Chondrocyte (in vitro differentiated cells): Measurements from ENCODE around the gene CAPN5. TPM values are rescaled to one million over a fixed set of nuclear protein-coding genes. Genes with fewer than 3 reads are reported as not detected.

Source experiments
- DNase-seq: peaks from one replicate; pipeline ENCODE4 v3.0.0; 2021; ENCODE audit warnings: mixed read lengths, low spot score
- H3K27ac Mint-ChIP-seq: one replicate; pipeline ENCODE4 v1.8.0; 2021; ENCODE audit warnings: mild to moderate bottlenecking, moderate library complexity, mixed read lengths; ENCODE audit not compliant: unreplicated experiment
- H3K27me3 Mint-ChIP-seq: 2 replicates; pipeline ENCODE4 v1.8.0; 2021; ENCODE audit warnings: low read depth, mixed read lengths
- H3K36me3 Mint-ChIP-seq: 2 replicates; pipeline ENCODE4 v1.8.0; 2021; ENCODE audit warnings: low read depth, mixed read lengths
- H3K4me1 Mint-ChIP-seq: 2 replicates; pipeline ENCODE4 v1.8.0; 2021; ENCODE audit warnings: low read depth, mild to moderate bottlenecking, mixed read lengths
- H3K4me3 Mint-ChIP-seq: one replicate; pipeline ENCODE4 v1.8.0; 2021; ENCODE audit warnings: mild to moderate bottlenecking, moderate library complexity, mixed read lengths; ENCODE audit not compliant: unreplicated experiment
- H3K9me3 Mint-ChIP-seq: 2 replicates; pipeline ENCODE4 v1.8.0; 2021; ENCODE audit warnings: low read depth, mixed read lengths
- CTCF ChIP-seq: fragments of 200-600 bp; sonication (generic); IDR thresholded peaks from 2 replicates; pipeline ENCODE4 v1.5.0; 2021; ENCODE audit warnings: antibody characterized with exemption, mild to moderate bottlenecking, moderate library complexity
- total RNA-seq: library from RNA; stranded (reverse); gene quantifications from 3 replicates; pipeline ENCODE4 v1.2.1, GENCODE V29; 2021

The CAPN5 gene
- total RNA-seq, 1 donor from 2014 or later, result 11.9 TPM

DNA sequence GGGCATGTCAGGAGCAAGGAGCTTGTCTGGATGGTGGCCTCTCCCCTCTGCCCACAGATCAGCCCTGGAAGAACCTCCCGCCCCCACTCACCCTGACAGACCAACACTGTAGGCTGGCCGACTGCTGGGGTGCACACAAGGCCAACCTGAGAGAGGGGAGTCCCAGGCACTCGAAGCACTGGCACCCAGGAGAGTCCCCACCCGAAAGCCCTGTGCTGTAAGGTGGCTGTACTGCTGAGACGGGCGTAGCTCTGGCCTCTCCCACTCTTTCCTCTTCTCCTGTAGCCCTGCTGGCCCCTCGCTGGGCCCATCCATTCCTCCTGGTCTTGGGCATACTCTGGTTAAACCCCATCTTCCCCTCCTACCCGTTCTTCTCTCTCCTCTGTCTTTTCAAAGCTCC is 101.0 kb downstream of the CAPN5 start:
- Mint-ChIP-seq H3K27ac (no peak overlapping the region), H3K9me3 (no peaks in the 10 kb centered on the region), H3K4me3 (no peak overlapping the region), H3K36me3 (no peaks in the 10 kb centered on the region), H3K4me1 (no peaks in the 10 kb centered on the region), H3K27me3 (peaks cover 2% of the 10 kb centered on the region)
- peak; percentile 82 for DNase-seq
- no peak for TF ChIP-seq CTCF

DNA sequence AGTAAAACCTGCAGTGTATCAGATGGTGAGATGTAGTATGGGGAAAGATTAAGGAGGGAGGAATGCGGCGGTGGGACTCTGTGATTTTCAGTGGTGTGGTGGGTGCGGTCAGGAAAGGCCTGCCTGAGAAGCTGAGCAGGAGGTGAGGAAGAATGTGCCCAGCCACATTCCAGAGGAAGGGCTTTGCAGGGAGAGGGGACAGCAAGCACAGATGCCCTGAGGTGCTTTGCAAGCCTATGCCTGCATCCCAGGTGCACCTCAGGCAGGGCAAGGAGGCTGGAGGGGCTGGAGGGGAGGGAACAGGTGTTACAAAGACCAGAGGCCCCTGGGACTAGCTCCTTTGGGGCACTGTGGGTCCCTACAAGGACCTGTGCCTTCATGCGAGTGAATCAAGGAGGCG is 103.3 kb downstream of the CAPN5 start:
- peak; percentile 47 for DNase-seq
- Mint-ChIP-seq H3K27ac (no peak overlapping the region), H3K9me3 (no peaks in the 10 kb centered on the region), H3K4me1 (no peaks in the 10 kb centered on the region), H3K4me3 (no peak overlapping the region), H3K36me3 (no peaks in the 10 kb centered on the region), H3K27me3 (peaks cover 2% of the 10 kb centered on the region)
- no peak for TF ChIP-seq CTCF

DNA sequence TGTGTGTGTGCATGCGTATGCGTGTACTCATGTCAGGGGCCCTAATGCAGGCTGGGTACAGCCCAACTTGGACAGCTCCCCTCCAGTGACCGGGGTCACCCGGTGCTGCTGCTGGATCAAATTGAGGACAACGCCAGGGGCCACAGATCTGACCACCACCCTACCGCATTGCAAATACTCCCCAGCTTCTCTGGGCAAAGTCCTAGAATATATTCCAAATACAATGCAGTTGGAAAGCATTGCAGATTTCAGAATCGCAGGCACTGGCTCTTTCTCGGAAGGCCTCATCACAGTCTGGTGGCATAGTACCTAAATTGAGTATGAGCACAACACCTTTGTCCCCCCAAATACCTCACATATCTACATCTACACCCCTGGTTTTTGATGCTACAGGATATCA is 104.5 kb downstream of the CAPN5 start:
- no peaks in the 10 kb centered on the region for H3K9me3 Mint-ChIP-seq
- H3K27ac Mint-ChIP-seq, result no peak overlapping the region
- no peak overlapping the region for H3K4me3 Mint-ChIP-seq
- no peak for TF ChIP-seq CTCF
- DNase-seq, result peak; percentile 54
- H3K4me1 Mint-ChIP-seq, result peaks cover 6% of the 10 kb centered on the region
- H3K27me3 Mint-ChIP-seq, result peaks cover 2% of the 10 kb centered on the region
- H3K36me3 Mint-ChIP-seq, result no peaks in the 10 kb centered on the region

DNA sequence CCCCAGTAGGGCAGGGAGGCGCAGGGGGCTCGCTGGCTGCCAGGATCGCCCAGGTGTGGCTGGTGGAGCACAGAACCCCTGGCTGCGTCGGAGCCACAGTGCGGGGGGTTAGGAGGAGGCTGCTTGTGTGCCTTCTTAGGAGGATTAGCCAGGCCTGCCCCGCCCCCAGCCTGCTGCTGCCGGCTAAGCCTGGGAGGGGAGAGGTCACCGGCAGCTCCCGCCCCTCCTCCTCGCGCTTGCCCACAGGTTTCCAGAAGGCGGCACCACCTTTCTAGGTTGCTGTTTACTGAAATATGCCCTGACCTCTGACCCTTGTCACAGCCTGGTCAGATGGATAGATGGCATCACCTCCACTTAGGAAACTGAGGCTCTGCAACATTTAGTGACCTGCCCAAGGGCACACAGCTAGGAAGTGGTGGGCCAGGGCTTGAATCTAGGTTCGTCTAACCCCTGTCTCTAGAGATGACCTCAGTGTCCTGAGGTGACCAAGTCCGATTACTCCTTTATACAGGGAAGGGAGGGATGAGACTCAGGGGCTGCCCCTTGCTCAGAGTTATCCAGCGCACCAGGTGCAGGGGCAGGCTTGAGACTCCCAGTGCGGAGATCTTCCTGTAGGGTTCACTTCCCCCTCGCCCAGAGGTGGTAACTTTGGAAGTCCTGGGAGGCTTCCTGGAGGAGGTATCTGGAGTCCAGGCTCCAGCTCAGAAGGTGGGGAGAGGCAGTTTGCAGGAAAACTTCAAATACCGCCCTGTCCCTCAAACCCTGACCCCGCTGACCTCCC is 105.3 kb downstream of the CAPN5 start:
- no peaks in the 10 kb centered on the region for H3K36me3 Mint-ChIP-seq
- TF ChIP-seq CTCF, result no peak
- H3K9me3 Mint-ChIP-seq, result no peaks in the 10 kb centered on the region
- H3K4me3 Mint-ChIP-seq, result no peak overlapping the region
- DNase-seq, result peak; percentile 73
- H3K27me3 Mint-ChIP-seq, result peaks cover 2% of the 10 kb centered on the region
- H3K27ac Mint-ChIP-seq, result no peak overlapping the region
- peaks cover 6% of the 10 kb centered on the region for H3K4me1 Mint-ChIP-seq

- Mint-ChIP-seq H3K9me3 (no peaks in the 10 kb centered on the region), H3K4me3 (no peak overlapping the region), H3K27me3 (peaks cover 2% of the 10 kb centered on the region), H3K27ac (no peak overlapping the region), H3K36me3 (no peaks in the 10 kb centered on the region), H3K4me1 (peaks cover 6% of the 10 kb centered on the region)
- DNase-seq, result peak; percentile 86
- TF ChIP-seq CTCF, result no peak
Measured at GRCh38 chr11:77172666-77172982, 105.9 kb downstream of the CAPN5 start.
